Neuron (in vitro differentiated cells): ENCODE measurements around the gene ASAP2.

Source experiments
- H2AFZ ChIP-seq: one replicate; pipeline ENCODE4 v1.6.1; 2013; ENCODE audit warnings: low read depth, mild to moderate bottlenecking, inconsistent platforms, low read length, moderate library complexity
- H3K27me3 ChIP-seq: one replicate; pipeline ENCODE4 v1.6.1; 2013; ENCODE audit warnings: low read length; ENCODE audit not compliant: insufficient read depth
- H3K36me3 ChIP-seq: one replicate; pipeline ENCODE4 v1.6.1; 2013; ENCODE audit warnings: low read length; ENCODE audit not compliant: insufficient read depth
- H3K4me1 ChIP-seq: one replicate; pipeline ENCODE4 v1.6.1; 2013; ENCODE audit warnings: low read length; ENCODE audit not compliant: insufficient read depth
- H3K4me3 ChIP-seq: 2 replicates; pipeline ENCODE4 v1.5.1; 2013; ENCODE audit warnings: mild to moderate bottlenecking, low read length, moderate library complexity
- H3K9me3 ChIP-seq: one replicate; pipeline ENCODE4 v1.6.1; 2013; ENCODE audit warnings: low read length

ASAP2 gene

DNA sequence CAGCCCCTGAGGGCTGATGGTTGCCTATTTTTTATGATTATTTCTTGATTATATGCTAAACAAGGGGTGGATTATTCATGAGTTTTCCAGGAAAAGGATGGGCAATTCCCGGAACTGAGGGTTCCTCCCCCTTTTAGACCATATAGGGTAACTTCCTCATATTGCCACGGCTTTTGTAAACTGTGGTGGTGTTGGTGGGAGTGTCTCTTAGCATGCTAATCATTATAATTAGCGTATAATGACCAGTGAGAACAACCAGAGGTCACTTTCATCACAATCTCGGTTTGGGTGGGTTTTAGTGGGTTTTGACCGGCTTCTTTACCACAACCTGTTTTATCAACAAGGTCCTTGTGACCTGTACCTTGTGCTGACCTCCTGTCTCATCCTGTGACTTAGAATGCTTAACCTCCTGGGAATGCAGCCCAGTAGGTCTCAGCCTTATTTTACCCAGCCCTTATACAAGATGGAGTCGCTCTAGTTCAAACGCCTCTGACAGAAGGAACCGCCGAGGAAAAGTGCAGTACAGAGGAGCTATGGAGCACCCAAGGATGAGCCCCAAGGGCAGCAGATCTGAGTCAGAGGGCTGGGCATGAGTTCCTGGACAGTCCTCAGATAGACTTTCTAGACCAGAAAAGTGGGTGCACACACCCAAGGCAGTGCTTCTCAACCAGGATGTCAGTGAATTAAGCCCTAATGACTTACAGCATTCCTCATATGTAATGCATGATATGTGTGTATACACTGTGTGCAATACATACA, 37.1 kb upstream of the ASAP2 start:
- Histone ChIP-seq H3K4me3 (no peak overlapping the region), H3K27me3 (no peaks in the 10 kb centered on the region), H3K9me3 (no peaks in the 10 kb centered on the region), H2AFZ (no peak overlapping the region), H3K4me1 (peaks cover 28% of the 10 kb centered on the region), H3K36me3 (no peaks in the 10 kb centered on the region)

GRCh38 chr2:9170458-9171130, 36.0 kb upstream of the ASAP2 start:
- no peaks in the 10 kb centered on the region for H3K27me3 ChIP-seq
- H3K9me3 ChIP-seq: no peaks in the 10 kb centered on the region
- no peak overlapping the region for H2AFZ ChIP-seq
- H3K4me1 ChIP-seq: peaks cover 28% of the 10 kb centered on the region
- H3K4me3 ChIP-seq: no peak overlapping the region
- no peaks in the 10 kb centered on the region for H3K36me3 ChIP-seq

- peaks cover 15% of the 10 kb centered on the region for H3K4me1 ChIP-seq
- no peak overlapping the region for H2AFZ ChIP-seq
- no peaks in the 10 kb centered on the region for H3K36me3 ChIP-seq
- H3K4me3 ChIP-seq: no peak overlapping the region
- no peaks in the 10 kb centered on the region for H3K27me3 ChIP-seq
- H3K9me3 ChIP-seq: no peaks in the 10 kb centered on the region
These were observed 31.7 kb upstream of the ASAP2 start for GRCh38 chr2:9174771-9175437.

GRCh38 chr2:9178110-9178903, 28.3 kb upstream of the ASAP2 start:
- no peak overlapping the region for H3K4me3 ChIP-seq
- H3K36me3 ChIP-seq: no peaks in the 10 kb centered on the region
- H2AFZ ChIP-seq: peak overlapping the region; percentile 58
- peaks cover 5% of the 10 kb centered on the region for H3K9me3 ChIP-seq
- peaks cover 15% of the 10 kb centered on the region for H3K4me1 ChIP-seq
- no peaks in the 10 kb centered on the region for H3K27me3 ChIP-seq

DNA sequence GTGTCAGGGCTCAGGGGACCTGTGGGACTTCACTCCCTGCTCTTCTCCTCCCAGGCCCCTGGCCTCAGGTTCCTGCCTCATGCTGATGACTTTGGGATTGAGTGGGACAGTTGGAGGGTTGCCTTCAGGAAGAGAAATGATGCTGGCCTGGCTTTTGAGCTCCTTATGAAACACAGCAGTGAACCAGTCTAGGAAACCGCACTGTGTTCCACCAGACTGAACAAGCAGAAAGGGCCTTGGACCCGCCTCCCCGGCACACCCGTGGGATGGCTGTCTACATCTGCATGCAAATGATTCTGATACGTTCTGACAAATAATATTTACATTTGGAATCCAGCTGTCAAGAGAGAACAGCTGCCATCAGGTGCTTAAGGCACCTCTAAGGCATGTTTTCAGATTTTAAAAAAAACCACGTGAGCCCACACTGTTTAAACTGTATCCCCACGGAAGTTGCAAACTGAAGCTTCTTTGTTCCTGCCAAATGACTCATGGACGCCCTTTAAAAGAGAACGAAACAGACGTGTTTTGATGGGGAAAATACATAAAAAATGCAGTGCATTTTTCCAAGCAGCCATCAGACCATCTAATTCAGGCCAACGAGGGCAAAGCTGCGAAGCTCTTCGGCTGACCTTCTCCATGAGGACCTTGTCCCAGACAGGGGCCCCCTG, 27.6 kb upstream of the ASAP2 start:
- H3K27me3 ChIP-seq: no peaks in the 10 kb centered on the region
- no peak overlapping the region for H3K4me3 ChIP-seq
- peaks cover 5% of the 10 kb centered on the region for H3K9me3 ChIP-seq
- peak overlapping the region; percentile 58 for H2AFZ ChIP-seq
- H3K36me3 ChIP-seq: no peaks in the 10 kb centered on the region
- H3K4me1 ChIP-seq: peaks cover 15% of the 10 kb centered on the region

DNA sequence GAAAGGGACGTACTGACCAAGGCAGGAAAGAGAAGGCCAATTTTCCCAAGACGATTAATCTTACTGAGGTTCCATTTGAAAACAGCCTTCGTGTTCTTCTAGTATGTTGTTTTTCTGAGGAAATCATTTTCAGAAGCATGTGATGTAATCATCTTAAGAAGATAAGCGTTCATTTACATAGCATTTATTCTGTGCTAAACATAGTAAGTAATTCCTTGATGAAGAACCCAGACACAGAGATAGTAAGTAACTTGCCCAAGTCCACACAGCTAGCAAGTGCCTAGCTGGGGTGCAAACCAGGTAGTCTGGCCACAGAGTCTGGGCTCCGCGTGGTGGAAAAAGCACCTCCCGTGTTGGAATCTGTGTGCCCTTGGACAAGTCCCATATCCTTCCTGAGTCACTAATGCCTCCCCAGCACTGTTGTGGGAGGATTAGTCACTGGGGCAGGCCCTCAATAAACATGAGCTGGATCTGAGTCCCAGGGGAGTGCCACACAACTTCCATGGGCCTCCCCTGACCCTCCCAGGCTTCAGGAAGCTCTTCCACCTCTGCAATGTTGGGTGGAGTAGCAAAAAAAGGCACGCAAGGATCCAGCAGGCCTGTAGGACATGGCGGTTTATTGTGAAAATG, 26.9 kb upstream of the ASAP2 start:
- Histone ChIP-seq H3K9me3 (peaks cover 5% of the 10 kb centered on the region), H3K4me3 (no peak overlapping the region), H3K36me3 (no peaks in the 10 kb centered on the region)

GRCh38 chr2:9184361-9184760, 22.3 kb upstream of the ASAP2 start:
- H2AFZ ChIP-seq: no peak overlapping the region
- peaks cover under 1% of the 10 kb centered on the region for H3K27me3 ChIP-seq
- peaks cover 5% of the 10 kb centered on the region for H3K9me3 ChIP-seq
- peaks cover under 1% of the 10 kb centered on the region for H3K4me1 ChIP-seq
- no peaks in the 10 kb centered on the region for H3K36me3 ChIP-seq
- H3K4me3 ChIP-seq: no peak overlapping the region

More for the DNA sequence above, 26.9 kb upstream of the ASAP2 start:
- Histone ChIP-seq H3K4me1 (peaks cover 15% of the 10 kb centered on the region), H2AFZ (peak overlapping the region; percentile 58), H3K27me3 (no peaks in the 10 kb centered on the region)

GRCh38 chr2:9187620-9188214, 18.9 kb upstream of the ASAP2 start:
- Histone ChIP-seq H2AFZ (no peak overlapping the region), H3K36me3 (no peaks in the 10 kb centered on the region), H3K9me3 (no peaks in the 10 kb centered on the region), H3K4me3 (no peak overlapping the region), H3K4me1 (no peaks in the 10 kb centered on the region), H3K27me3 (peaks cover 5% of the 10 kb centered on the region)

DNA sequence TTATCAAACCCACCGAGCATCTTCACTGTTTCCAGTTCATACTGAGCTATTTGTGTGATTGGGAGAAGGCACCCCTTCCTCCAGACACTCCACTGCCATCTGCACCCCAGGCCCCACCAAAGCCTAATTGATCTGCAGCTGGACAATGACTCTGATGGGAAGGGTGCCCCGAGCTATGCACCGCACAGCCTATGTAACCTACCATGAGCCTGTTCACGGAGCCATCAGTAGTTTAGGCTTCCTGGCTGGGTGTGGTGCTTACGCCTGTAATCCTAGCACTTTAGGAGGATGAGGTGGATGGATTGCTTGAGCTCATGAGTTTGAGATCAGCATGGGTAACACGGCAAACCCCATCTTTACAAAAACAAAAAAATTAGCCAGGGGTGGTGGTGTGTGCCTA, 17.8 kb upstream of the ASAP2 start:
- Histone ChIP-seq H3K36me3 (no peaks in the 10 kb centered on the region), H3K4me3 (no peak overlapping the region), H3K27me3 (peaks cover 5% of the 10 kb centered on the region), H3K4me1 (no peaks in the 10 kb centered on the region), H2AFZ (no peak overlapping the region), H3K9me3 (no peaks in the 10 kb centered on the region)

GRCh38 chr2:9189901-9190300, 16.7 kb upstream of the ASAP2 start:
- H3K36me3 ChIP-seq: no peaks in the 10 kb centered on the region
- H3K27me3 ChIP-seq: peaks cover 5% of the 10 kb centered on the region
- no peaks in the 10 kb centered on the region for H3K9me3 ChIP-seq
- no peak overlapping the region for H2AFZ ChIP-seq
- no peak overlapping the region for H3K4me3 ChIP-seq
- H3K4me1 ChIP-seq: no peaks in the 10 kb centered on the region

DNA sequence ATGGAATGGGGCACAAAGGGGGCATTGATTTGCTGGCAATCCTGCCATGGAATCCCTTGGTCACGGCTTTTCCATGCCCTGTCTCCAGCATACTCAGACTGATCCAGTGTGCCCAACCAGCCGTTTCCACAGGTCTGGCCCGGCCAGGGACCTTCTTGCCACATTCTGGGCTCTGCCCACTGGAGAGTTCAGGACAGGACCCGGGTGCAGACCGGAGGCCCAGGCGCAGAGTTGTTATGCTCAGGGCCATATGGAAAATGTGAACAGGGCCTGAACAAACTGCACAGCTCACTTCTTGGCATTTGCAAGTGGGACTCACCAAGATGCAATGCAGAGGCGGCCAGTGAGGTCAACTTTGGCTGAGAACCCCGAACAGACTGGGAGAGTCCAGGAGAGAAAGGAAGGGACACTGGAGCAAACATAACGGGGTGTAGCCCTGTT, 15.6 kb upstream of the ASAP2 start:
- Histone ChIP-seq H3K4me1 (no peaks in the 10 kb centered on the region), H2AFZ (no peak overlapping the region), H3K36me3 (no peaks in the 10 kb centered on the region), H3K27me3 (peaks cover 5% of the 10 kb centered on the region), H3K4me3 (no peak overlapping the region), H3K9me3 (no peaks in the 10 kb centered on the region)

DNA sequence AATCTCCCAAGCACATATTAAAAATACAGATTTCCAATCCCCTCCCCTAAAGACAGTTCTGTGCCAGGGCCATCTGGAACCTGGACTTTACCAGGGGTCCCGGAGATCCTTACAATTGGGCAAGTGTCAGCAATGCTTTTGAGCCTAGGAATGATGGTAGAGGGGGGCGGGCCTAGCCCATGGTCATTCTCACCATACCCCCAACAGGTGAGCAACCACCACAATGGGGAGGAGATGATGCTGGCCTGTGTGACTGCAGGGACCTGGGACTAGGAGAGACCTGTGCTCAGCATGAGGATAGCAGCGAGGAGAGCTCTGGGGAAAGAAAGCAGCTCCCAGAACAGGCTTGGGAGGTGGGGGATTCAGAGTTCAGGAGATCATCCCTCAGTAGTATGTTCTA, 13.9 kb upstream of the ASAP2 start:
- Histone ChIP-seq H3K4me1 (no peaks in the 10 kb centered on the region), H2AFZ (no peak overlapping the region), H3K27me3 (peaks cover 5% of the 10 kb centered on the region), H3K36me3 (no peaks in the 10 kb centered on the region), H3K4me3 (no peak overlapping the region), H3K9me3 (no peaks in the 10 kb centered on the region)
